HepG2 (cell line): ENCODE measurements around the gene HDAC4.

Experiments
- ASH2L ChIP-seq: fragments of 300-600, 200-600 bp; sonication (generic); IDR thresholded peaks from 2 replicates; pipeline ENCODE4 v1.7.0; 2017; ENCODE audit warnings: low read depth, mild to moderate bottlenecking, moderate library complexity, mixed read lengths, low read length; ENCODE audit not compliant: insufficient read length
- CREM ChIP-seq, 2 experiments: sonication (generic) in 1 of 2; formaldehyde crosslinking in 1 of 2; IDR thresholded peaks; 2 replicates each; pipeline versions ENCODE4 v1.4.0 to v1.6.1; 2016 to 2020; ENCODE audit warnings: antibody characterized with exemption in 1 of 2, mild to moderate bottlenecking in 1 of 2, missing genetic modification reagents in 1 of 2
- MYC ChIP-seq: sonication (generic); formaldehyde crosslinking; IDR thresholded peaks from 2 replicates; pipeline ENCODE4 v1.9.0; 2021; ENCODE audit warnings: missing genetic modification reagents, borderline replicate concordance
- PCBP1 ChIP-seq: fragments of 200-400 bp; formaldehyde crosslinking; IDR thresholded peaks from 2 replicates; pipeline ENCODE4 v1.6.1; 2017; ENCODE audit warnings: mild to moderate bottlenecking, low read depth, low read length, borderline replicate concordance
- POLR2A ChIP-seq, 2 experiments: IDR thresholded peaks; 2 replicates each; pipeline ENCODE4 v1.6.1; 2011; ENCODE audit warnings: low read depth in 2 of 2, low read length in 2 of 2, mild to moderate bottlenecking in 1 of 2, moderate library complexity in 1 of 2; ENCODE audit not compliant: insufficient read depth in 1 of 2
- POLR2AphosphoS5 ChIP-seq: IDR thresholded peaks from 2 replicates; pipeline ENCODE4 v1.6.1; 2012; ENCODE audit warnings: low read depth, low read length
- ZNF274 ChIP-seq: sonication (generic); formaldehyde crosslinking; IDR thresholded peaks from 2 replicates; pipeline ENCODE4 v1.5.1; 2020; ENCODE audit warnings: mild to moderate bottlenecking, missing genetic modification reagents
- ZNF282 ChIP-seq: fragments of 450-650 bp; IDR thresholded peaks from 2 replicates; pipeline ENCODE4 v1.6.1; 2018; ENCODE audit not compliant: partially characterized antibody
- TF ChIP-seq, protein P1 (sequence below): sonication (generic); formaldehyde crosslinking; IDR thresholded peaks from 2 replicates; pipeline ENCODE4 v1.5.0; 2020; ENCODE audit warnings: mild to moderate bottlenecking, missing genetic modification reagents, moderate library complexity
- TF ChIP-seq, protein P2 (sequence below): sonication (generic); formaldehyde crosslinking; IDR thresholded peaks from 2 replicates; pipeline ENCODE4 v1.4.0; 2020; ENCODE audit warnings: missing genetic modification reagents
- TF ChIP-seq, protein P3 (sequence below): IDR thresholded peaks from 2 replicates; pipeline ENCODE4 v1.6.1; 2012; ENCODE audit warnings: low read depth, low read length, improper control_type of control experiment
- TF ChIP-seq, protein P4 (sequence below): sonication (generic); formaldehyde crosslinking; IDR thresholded peaks from 2 replicates; pipeline ENCODE4 v1.8.1; 2023; ENCODE audit warnings: mild to moderate bottlenecking, inconsistent platforms, moderate library complexity, missing genetic modification reagents, borderline replicate concordance

DNA sequence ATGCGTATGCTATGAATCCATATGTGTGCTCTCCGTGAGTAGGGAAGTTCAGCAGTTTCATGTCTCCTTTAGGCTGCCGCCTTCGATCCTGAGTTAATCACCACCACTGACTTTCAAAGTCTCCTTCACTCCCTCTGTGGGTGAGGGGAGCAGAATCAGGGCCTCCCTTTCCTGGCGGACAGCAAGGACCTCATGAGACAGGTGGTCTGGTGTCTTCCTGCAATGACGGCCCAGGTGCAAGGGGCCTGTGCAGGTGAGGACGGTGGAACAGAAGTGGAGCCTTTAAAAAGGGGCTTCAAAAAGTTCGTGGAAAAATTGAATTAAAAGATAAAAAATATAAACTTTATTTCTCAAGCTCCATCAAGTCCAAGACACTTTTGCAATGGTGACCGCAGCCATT, 330.4 kb downstream of the HDAC4 start:
- TF ChIP-seq ASH2L (no peak), PCBP1 (no peak), POLR2AphosphoS5 (no peak), ZNF274 (CRISPR knock-in tag) (no peak), MYC (CRISPR knock-in tag) (no peak), ZNF282 (no peak), POLR2A (IDR thresholded peaks at IDR 0.05; ENCODE audit: insufficient read depth in 1 of 2, low read depth in 2 of 2, low read length in 2 of 2) (no peak), CREM (IDR thresholded peaks at IDR 0.05) (no peak), CREM (CRISPR knock-in tag; IDR thresholded peaks at IDR 0.05) (no peak)
- TF ChIP-seq, protein P1, sequence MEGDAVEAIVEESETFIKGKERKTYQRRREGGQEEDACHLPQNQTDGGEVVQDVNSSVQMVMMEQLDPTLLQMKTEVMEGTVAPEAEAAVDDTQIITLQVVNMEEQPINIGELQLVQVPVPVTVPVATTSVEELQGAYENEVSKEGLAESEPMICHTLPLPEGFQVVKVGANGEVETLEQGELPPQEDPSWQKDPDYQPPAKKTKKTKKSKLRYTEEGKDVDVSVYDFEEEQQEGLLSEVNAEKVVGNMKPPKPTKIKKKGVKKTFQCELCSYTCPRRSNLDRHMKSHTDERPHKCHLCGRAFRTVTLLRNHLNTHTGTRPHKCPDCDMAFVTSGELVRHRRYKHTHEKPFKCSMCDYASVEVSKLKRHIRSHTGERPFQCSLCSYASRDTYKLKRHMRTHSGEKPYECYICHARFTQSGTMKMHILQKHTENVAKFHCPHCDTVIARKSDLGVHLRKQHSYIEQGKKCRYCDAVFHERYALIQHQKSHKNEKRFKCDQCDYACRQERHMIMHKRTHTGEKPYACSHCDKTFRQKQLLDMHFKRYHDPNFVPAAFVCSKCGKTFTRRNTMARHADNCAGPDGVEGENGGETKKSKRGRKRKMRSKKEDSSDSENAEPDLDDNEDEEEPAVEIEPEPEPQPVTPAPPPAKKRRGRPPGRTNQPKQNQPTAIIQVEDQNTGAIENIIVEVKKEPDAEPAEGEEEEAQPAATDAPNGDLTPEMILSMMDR (CRISPR knock-in tag) = no peak
- TF ChIP-seq, protein P2, sequence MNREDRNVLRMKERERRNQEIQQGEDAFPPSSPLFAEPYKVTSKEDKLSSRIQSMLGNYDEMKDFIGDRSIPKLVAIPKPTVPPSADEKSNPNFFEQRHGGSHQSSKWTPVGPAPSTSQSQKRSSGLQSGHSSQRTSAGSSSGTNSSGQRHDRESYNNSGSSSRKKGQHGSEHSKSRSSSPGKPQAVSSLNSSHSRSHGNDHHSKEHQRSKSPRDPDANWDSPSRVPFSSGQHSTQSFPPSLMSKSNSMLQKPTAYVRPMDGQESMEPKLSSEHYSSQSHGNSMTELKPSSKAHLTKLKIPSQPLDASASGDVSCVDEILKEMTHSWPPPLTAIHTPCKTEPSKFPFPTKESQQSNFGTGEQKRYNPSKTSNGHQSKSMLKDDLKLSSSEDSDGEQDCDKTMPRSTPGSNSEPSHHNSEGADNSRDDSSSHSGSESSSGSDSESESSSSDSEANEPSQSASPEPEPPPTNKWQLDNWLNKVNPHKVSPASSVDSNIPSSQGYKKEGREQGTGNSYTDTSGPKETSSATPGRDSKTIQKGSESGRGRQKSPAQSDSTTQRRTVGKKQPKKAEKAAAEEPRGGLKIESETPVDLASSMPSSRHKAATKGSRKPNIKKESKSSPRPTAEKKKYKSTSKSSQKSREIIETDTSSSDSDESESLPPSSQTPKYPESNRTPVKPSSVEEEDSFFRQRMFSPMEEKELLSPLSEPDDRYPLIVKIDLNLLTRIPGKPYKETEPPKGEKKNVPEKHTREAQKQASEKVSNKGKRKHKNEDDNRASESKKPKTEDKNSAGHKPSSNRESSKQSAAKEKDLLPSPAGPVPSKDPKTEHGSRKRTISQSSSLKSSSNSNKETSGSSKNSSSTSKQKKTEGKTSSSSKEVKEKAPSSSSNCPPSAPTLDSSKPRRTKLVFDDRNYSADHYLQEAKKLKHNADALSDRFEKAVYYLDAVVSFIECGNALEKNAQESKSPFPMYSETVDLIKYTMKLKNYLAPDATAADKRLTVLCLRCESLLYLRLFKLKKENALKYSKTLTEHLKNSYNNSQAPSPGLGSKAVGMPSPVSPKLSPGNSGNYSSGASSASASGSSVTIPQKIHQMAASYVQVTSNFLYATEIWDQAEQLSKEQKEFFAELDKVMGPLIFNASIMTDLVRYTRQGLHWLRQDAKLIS (CRISPR knock-in tag) = no peak
- TF ChIP-seq, protein P3, sequence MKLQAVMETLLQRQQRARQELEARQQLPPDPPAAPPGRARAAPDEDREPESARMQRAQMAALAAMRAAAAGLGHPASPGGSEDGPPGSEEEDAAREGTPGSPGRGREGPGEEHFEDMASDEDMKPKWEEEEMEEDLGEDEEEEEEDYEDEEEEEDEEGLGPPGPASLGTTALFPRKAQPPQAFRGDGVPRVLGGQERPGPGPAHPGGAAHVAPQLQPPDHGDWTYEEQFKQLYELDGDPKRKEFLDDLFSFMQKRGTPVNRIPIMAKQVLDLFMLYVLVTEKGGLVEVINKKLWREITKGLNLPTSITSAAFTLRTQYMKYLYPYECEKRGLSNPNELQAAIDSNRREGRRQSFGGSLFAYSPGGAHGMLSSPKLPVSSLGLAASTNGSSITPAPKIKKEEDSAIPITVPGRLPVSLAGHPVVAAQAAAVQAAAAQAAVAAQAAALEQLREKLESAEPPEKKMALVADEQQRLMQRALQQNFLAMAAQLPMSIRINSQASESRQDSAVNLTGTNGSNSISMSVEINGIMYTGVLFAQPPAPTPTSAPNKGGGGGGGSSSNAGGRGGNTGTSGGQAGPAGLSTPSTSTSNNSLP = no peak
- TF ChIP-seq, protein P4, sequence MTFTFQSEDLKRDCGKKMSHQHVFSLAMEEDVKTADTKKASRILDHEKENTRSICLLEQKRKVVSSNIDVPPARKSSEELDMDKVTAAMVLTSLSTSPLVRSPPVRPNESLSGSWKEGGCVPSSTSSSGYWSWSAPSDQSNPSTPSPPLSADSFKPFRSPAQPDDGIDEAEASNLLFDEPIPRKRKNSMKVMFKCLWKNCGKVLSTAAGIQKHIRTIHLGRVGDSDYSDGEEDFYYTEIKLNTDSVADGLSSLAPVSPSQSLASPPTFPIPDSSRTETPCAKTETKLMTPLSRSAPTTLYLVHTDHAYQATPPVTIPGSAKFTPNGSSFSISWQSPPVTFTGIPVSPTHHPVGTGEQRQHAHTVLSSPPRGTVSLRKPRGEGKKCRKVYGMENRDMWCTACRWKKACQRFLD (CRISPR knock-in tag) = no peak
